Right lobe of liver (tissue), 4 donors: ENCODE measurements around the gene JAZF1.

Experiments
- POLR2A ChIP-seq: fragments of 450-650 bp; IDR thresholded peaks from one replicate; pipeline ENCODE4 v1.6.1; 2017; ENCODE audit warnings: antibody characterized with exemption, mild to moderate bottlenecking
- TF ChIP-seq, protein P1 (sequence below), 4 donors: fragments of 200-600 bp in 3 of 4; fragments of 450-650 bp in 1 of 4; IDR thresholded peaks; one replicate each; pipeline versions ENCODE4 v1.5.1 to v1.8.0; 2016 to 2022; ENCODE audit warnings: antibody characterized with exemption in 4 of 4, mild to moderate bottlenecking in 2 of 4
- donor health status: DM: no; HTN: no; CAD: no.
- donor health status: DM: no; HTN: no; CAD: no.
- donor health status: DM: no; HTN: yes; CAD: no.

DNA sequence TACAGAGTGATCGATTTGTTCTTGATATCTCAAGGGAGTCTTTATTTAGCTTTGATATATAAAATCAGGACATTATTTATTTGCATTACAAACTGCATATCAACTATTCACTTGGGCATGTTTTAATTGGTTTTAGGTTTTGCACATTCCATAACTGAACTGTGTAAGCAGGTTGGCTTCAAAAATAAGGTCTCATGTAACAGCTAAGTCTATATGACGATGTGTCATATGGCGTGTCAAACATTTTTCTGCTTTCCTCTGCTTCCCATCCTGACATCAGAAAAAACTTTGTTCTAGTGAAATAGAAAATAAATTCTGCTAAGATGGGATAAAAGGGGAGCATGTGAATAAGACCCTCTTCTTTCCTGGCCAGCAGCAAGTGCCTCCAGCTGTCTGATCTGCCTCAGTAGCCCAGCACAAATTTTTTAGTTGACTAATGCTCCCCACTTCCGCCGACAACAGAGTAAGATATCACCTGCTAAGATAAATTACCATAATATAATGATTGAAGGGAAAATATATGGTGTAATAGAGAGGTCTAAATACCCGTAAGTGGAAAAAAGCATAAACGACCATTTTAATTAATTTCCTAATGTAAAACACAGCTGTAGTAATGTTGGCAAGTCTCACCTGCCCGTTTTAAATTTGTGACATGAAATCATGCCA, 260.2 kb downstream of the JAZF1 start:
- TF ChIP-seq, protein P1, sequence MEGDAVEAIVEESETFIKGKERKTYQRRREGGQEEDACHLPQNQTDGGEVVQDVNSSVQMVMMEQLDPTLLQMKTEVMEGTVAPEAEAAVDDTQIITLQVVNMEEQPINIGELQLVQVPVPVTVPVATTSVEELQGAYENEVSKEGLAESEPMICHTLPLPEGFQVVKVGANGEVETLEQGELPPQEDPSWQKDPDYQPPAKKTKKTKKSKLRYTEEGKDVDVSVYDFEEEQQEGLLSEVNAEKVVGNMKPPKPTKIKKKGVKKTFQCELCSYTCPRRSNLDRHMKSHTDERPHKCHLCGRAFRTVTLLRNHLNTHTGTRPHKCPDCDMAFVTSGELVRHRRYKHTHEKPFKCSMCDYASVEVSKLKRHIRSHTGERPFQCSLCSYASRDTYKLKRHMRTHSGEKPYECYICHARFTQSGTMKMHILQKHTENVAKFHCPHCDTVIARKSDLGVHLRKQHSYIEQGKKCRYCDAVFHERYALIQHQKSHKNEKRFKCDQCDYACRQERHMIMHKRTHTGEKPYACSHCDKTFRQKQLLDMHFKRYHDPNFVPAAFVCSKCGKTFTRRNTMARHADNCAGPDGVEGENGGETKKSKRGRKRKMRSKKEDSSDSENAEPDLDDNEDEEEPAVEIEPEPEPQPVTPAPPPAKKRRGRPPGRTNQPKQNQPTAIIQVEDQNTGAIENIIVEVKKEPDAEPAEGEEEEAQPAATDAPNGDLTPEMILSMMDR (IDR thresholded peaks at IDR 0.05) = no peak
- TF ChIP-seq POLR2A = no peak
